IPS-18a (cell line): ENCODE data around the gene KHDRBS1.
"Not testable (repeated sequence)": the region's sequence is repeated elsewhere in the genome, so short reads cannot be mapped to it uniquely, and the experiment has no call there.

Experiments
- H3K27ac ChIP-seq: one replicate; pipeline ENCODE4 v1.5.1; 2013; ENCODE audit warnings: low read length
- H3K27me3 ChIP-seq: one replicate; pipeline ENCODE4 v1.6.1; 2013; ENCODE audit warnings: mild to moderate bottlenecking, low read length; ENCODE audit not compliant: control insufficient read depth, insufficient read depth
- H3K36me3 ChIP-seq: one replicate; pipeline ENCODE4 v1.6.1; 2013; ENCODE audit warnings: low read depth, low read length; ENCODE audit not compliant: control insufficient read depth
- H3K4me1 ChIP-seq: one replicate; pipeline ENCODE4 v1.6.1; 2013; ENCODE audit warnings: low read depth, low read length; ENCODE audit not compliant: control insufficient read depth
- H3K4me3 ChIP-seq: one replicate; pipeline ENCODE4 v1.5.1; 2013; ENCODE audit warnings: low read length
- H3K9ac ChIP-seq: one replicate; pipeline ENCODE4 v1.6.1; 2013; ENCODE audit warnings: mild to moderate bottlenecking, low read length, moderate library complexity
- H3K9me3 ChIP-seq: one replicate; pipeline ENCODE4 v1.6.1; 2013; ENCODE audit warnings: low read depth, low read length; ENCODE audit not compliant: control insufficient read depth

The KHDRBS1 gene

GRCh38 chr1:32014948-32015273 lies 1.2 kb downstream of the KHDRBS1 start:
- peak overlapping the region; percentile 93 for H3K9ac ChIP-seq
- H3K4me3 ChIP-seq, result peak overlapping the region; percentile 93
- no peaks in the 10 kb centered on the region for H3K9me3 ChIP-seq
- peaks cover 13% of the 10 kb centered on the region for H3K4me1 ChIP-seq
- H3K27ac ChIP-seq, result no peak overlapping the region
- no peaks in the 10 kb centered on the region for H3K27me3 ChIP-seq
- H3K36me3 ChIP-seq, result peaks cover 13% of the 10 kb centered on the region

DNA sequence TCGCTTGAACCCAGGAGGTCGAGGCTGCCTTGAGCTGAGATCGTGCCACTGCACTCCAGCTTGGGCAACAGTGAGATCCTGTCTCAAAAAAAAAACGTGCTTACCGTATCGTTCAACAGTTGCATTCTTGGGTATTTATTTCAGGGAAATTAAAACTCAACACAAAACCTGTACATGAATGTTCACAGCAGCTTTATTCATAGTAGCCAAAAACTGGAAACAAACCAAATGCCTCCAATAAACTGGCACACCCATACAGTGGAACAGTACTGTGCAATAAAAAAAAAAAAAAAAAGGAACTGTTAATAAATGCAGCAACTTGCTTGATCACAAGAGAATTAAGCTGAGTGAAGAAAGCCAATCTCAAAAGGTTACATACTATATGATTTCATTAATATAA lies 6.7 kb downstream of the KHDRBS1 start:
- no peak overlapping the region for H3K9ac ChIP-seq
- no peaks in the 10 kb centered on the region for H3K27me3 ChIP-seq
- H3K27ac ChIP-seq, result no peak overlapping the region
- no peaks in the 10 kb centered on the region for H3K9me3 ChIP-seq
- peaks cover 6% of the 10 kb centered on the region for H3K4me1 ChIP-seq
- peaks cover 33% of the 10 kb centered on the region for H3K36me3 ChIP-seq
- H3K4me3 ChIP-seq, result no peak overlapping the region

DNA sequence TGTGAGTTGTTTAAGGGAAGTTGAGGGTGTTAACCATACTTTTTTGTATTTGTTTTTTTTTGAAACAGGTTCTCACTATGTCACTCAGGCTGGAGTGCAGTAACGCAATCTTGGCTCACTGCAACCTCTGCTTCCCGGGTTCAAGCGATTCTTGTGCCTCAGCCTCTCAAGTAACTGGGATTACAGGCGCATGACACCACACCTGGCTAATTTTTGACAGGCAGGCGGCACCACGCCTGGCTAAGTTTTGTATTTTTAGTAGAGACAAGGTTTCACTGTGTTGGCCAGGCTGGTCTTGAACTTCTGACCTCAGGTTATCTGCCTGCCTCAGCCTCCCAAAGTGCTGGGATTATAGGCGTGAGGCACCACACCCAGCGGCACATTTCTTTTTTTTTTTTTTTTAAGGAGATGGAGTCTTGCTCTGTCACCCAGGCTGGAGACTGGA lies 7.9 kb downstream of the KHDRBS1 start:
- H3K4me3 ChIP-seq, H3K27ac ChIP-seq, H3K27me3 ChIP-seq, H3K9me3 ChIP-seq, H3K4me1 ChIP-seq, H3K9ac ChIP-seq: not testable (repeated sequence)
- peaks cover 24% of the 10 kb centered on the region for H3K36me3 ChIP-seq

- Histone ChIP-seq H3K4me3 (no peak overlapping the region), H3K27ac (no peak overlapping the region), H3K36me3 (peaks cover 21% of the 10 kb centered on the region), H3K27me3 (no peaks in the 10 kb centered on the region), H3K4me1 (no peaks in the 10 kb centered on the region), H3K9ac (no peak overlapping the region), H3K9me3 (no peaks in the 10 kb centered on the region)
Observed at GRCh38 chr1:32023351-32023750, 9.7 kb downstream of the KHDRBS1 start.

- H3K27me3 ChIP-seq, result no peaks in the 10 kb centered on the region
- H3K4me1 ChIP-seq, result no peaks in the 10 kb centered on the region
- H3K4me3 ChIP-seq, result no peak overlapping the region
- H3K9ac ChIP-seq, result no peak overlapping the region
- no peaks in the 10 kb centered on the region for H3K9me3 ChIP-seq
- H3K27ac ChIP-seq, result no peak overlapping the region
- peaks cover 21% of the 10 kb centered on the region for H3K36me3 ChIP-seq
Observed at GRCh38 chr1:32025515-32025914, 11.8 kb downstream of the KHDRBS1 start.

DNA sequence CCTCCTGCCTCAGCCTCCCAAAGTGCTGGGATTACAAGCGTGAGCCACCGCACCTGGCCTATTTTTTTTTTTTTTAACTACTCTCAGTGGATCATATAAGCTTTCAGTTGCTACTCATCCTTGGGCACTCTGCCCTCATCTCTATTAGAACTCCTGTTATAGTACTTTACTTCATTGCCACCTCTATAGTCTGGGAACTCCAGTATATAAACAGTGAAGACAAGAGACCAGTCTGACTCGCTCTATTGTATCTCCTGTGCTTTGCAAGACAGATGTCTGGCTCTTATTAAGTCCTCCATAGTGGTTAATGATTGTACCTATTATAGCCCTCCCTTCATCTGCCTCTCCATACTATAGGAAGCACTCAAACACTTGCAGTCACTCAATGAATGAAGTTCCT lies 15.1 kb downstream of the KHDRBS1 start:
- Histone ChIP-seq H3K36me3 (peaks cover 36% of the 10 kb centered on the region), H3K27ac (no peak overlapping the region), H3K9ac (no peak overlapping the region), H3K27me3 (no peaks in the 10 kb centered on the region), H3K4me3 (no peak overlapping the region), H3K4me1 (no peaks in the 10 kb centered on the region), H3K9me3 (no peaks in the 10 kb centered on the region)

GRCh38 chr1:32031578-32032274 lies 18.1 kb downstream of the KHDRBS1 start:
- Histone ChIP-seq H3K4me1 (no peaks in the 10 kb centered on the region), H3K36me3 (peaks cover 62% of the 10 kb centered on the region), H3K27me3 (no peaks in the 10 kb centered on the region), H3K9ac (no peak overlapping the region), H3K27ac (no peak overlapping the region), H3K9me3 (no peaks in the 10 kb centered on the region), H3K4me3 (no peak overlapping the region)

DNA sequence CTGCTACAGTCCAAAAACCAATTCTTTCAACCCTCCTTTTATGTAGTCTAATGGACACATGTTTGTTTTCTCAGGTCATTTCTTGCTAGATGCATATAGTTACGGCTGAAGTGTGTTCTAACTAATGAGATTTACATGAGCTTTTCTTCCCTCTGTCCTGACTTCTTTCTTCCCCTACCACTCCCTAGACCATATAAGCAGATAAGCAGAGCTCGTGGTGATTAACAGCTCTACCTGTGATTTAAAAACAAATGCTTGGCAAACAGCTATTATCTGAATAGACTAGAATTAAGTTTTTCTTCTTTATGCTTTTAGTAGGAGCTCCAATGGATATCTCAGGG lies 18.6 kb downstream of the KHDRBS1 start:
- no peak overlapping the region for H3K4me3 ChIP-seq
- H3K27me3 ChIP-seq, result no peaks in the 10 kb centered on the region
- no peaks in the 10 kb centered on the region for H3K9me3 ChIP-seq
- no peak overlapping the region for H3K27ac ChIP-seq
- peaks cover 67% of the 10 kb centered on the region for H3K36me3 ChIP-seq
- no peak overlapping the region for H3K9ac ChIP-seq
- H3K4me1 ChIP-seq, result no peaks in the 10 kb centered on the region

- Histone ChIP-seq H3K4me1 (no peaks in the 10 kb centered on the region), H3K27me3 (no peaks in the 10 kb centered on the region), H3K9me3 (no peaks in the 10 kb centered on the region), H3K9ac (no peak overlapping the region), H3K4me3 (no peak overlapping the region), H3K27ac (no peak overlapping the region), H3K36me3 (peaks cover 95% of the 10 kb centered on the region)
Observed at GRCh38 chr1:32035119-32035518, 21.5 kb downstream of the KHDRBS1 start.

- Histone ChIP-seq H3K36me3 (peaks cover 52% of the 10 kb centered on the region), H3K9me3 (no peaks in the 10 kb centered on the region)
Observed at GRCh38 chr1:32040711-32041110, 27.0 kb downstream of the KHDRBS1 start.

GRCh38 chr1:32042330-32042729 lies 28.7 kb downstream of the KHDRBS1 start:
- Histone ChIP-seq H3K27me3 (no peaks in the 10 kb centered on the region), H3K4me1 (no peaks in the 10 kb centered on the region), H3K9me3 (no peaks in the 10 kb centered on the region), H3K36me3 (peaks cover 49% of the 10 kb centered on the region), H3K27ac (no peak overlapping the region), H3K4me3 (no peak overlapping the region), H3K9ac (no peak overlapping the region)

More at GRCh38 chr1:32040711-32041110, 27.0 kb downstream of the KHDRBS1 start:
- no peak overlapping the region for H3K27ac ChIP-seq
- H3K4me3 ChIP-seq, result no peak overlapping the region
- no peaks in the 10 kb centered on the region for H3K4me1 ChIP-seq
- H3K27me3 ChIP-seq, result no peaks in the 10 kb centered on the region
- no peak overlapping the region for H3K9ac ChIP-seq

DNA sequence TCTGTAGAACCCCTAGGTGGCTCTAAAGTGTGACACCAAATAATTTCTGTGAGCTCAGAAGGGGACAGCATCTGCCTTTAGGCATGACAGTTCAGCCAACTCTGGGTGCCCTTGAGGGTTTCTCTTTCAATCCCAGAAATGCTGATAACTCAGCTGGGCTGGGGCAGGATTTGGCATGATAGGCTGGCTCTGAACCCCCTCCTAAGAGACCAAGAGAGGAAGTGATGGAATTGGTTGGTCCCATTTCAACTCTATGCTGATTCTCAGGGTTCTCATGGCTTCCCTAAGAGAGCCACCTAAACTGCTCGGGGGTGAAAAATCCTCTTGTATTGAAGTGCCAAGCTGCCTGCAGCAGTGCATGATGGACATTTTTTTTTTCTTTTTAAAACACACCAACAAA lies 30.6 kb downstream of the KHDRBS1 start:
- Histone ChIP-seq H3K9ac (no peak overlapping the region), H3K4me3 (no peak overlapping the region), H3K4me1 (no peaks in the 10 kb centered on the region), H3K36me3 (peaks cover 49% of the 10 kb centered on the region), H3K9me3 (no peaks in the 10 kb centered on the region), H3K27ac (no peak overlapping the region), H3K27me3 (no peaks in the 10 kb centered on the region)
